ENCODE data around the gene KRTAP10-2. TPM values are rescaled to one million over a fixed set of nuclear protein-coding genes. Genes with fewer than 3 reads are reported as not detected.

The KRTAP10-2 gene
- total and polyA plus RNA-seq, 3 donors from 2014 or later: not detected

GRCh38 chr21:44524414-44525371 lies 26.6 kb downstream of the KRTAP10-2 start:
- no peak for DNase-seq
- WGBS, 2 donors: 74 to 84% methylated on average over 2 of the region's 2 CpGs
- TF ChIP-seq POLR2A (IDR thresholded peaks at IDR 0.05) (no peak), CTCF (IDR thresholded peaks at IDR 0.05) (no peak)

GRCh38 chr21:44523567-44524413 lies 27.5 kb downstream of the KRTAP10-2 start:
- no peaks in the 10 kb centered on the region for H3K4me1 ChIP-seq
- H3K27me3 ChIP-seq: no peaks in the 10 kb centered on the region
- TF ChIP-seq CTCF (IDR thresholded peaks at IDR 0.05) (no peak), POLR2A (IDR thresholded peaks at IDR 0.05) (no peak)
- intact Hi-C loops (cut with DNase I; ENCODE audit: low total_unique reads): no loop called here
- H3K4me3 ChIP-seq: no peak overlapping the region
- H3K27ac ChIP-seq: no peak overlapping the region
- no peak for DNase-seq
- no peaks in the 10 kb centered on the region for H3K36me3 ChIP-seq (ENCODE audit: low read depth, missing control alignments)
- no peaks in the 10 kb centered on the region for H3K9me3 ChIP-seq
- whole genome bisulfite sequencing, 2 donors: 80 to 94% methylated on average over 1 of the region's 1 CpG

More at GRCh38 chr21:44524414-44525371, 26.6 kb downstream of the KRTAP10-2 start:
- Histone ChIP-seq H3K36me3 (ENCODE audit: low read depth, missing control alignments) (no peaks in the 10 kb centered on the region), H3K9me3 (no peaks in the 10 kb centered on the region), H3K4me3 (no peak overlapping the region), H3K4me1 (no peaks in the 10 kb centered on the region), H3K27me3 (no peaks in the 10 kb centered on the region), H3K27ac (no peak overlapping the region)
- intact Hi-C loops (cut with DNase I; ENCODE audit: low total_unique reads): no loop called here

- H3K4me1 ChIP-seq: no peaks in the 10 kb centered on the region
- no peak overlapping the region for H3K27ac ChIP-seq
- no peaks in the 10 kb centered on the region for H3K36me3 ChIP-seq (ENCODE audit: low read depth, missing control alignments)
- no peaks in the 10 kb centered on the region for H3K27me3 ChIP-seq
- no peaks in the 10 kb centered on the region for H3K9me3 ChIP-seq
- H3K4me3 ChIP-seq: no peak overlapping the region
- no peak for DNase-seq
- TF ChIP-seq POLR2A (IDR thresholded peaks at IDR 0.05): no peak
- TF ChIP-seq CTCF (IDR thresholded peaks at IDR 0.05): no peak
- intact Hi-C loops (cut with DNase I; ENCODE audit: low total_unique reads): no loop called here
- WGBS, 2 donors: 83% methylated on average over 1 of the region's 1 CpG; no CpG with 5 or more reads in 1 of the 2 donors
Observed at GRCh38 chr21:44522753-44523204, 28.5 kb downstream of the KRTAP10-2 start.

GRCh38 chr21:44521928-44522752 lies 29.2 kb downstream of the KRTAP10-2 start:
- DNase-seq: no peak
- Histone ChIP-seq H3K27me3 (no peaks in the 10 kb centered on the region), H3K4me1 (no peaks in the 10 kb centered on the region), H3K9me3 (no peaks in the 10 kb centered on the region), H3K4me3 (no peak overlapping the region), H3K36me3 (ENCODE audit: low read depth, missing control alignments) (no peaks in the 10 kb centered on the region), H3K27ac (no peak overlapping the region)
- 91 to 92% methylated on average over 25 to 26 of the region's 33 CpGs for WGBS, 2 donors
- TF ChIP-seq CTCF (IDR thresholded peaks at IDR 0.05): no peak
- TF ChIP-seq POLR2A (IDR thresholded peaks at IDR 0.05): no peak
- intact Hi-C loops (cut with DNase I; ENCODE audit: low total_unique reads): no loop called here
